ENCODE results near the gene CINP. TPM values are rescaled to one million over a fixed set of nuclear protein-coding genes. Genes with fewer than 3 reads are reported as not detected.
A peak's percentile ranks its signal among the peaks of the same experiment; 100 is the strongest.

CINP gene
- total RNA-seq, 1 donor from 2014 or later, result 42.5 TPM

DNA sequence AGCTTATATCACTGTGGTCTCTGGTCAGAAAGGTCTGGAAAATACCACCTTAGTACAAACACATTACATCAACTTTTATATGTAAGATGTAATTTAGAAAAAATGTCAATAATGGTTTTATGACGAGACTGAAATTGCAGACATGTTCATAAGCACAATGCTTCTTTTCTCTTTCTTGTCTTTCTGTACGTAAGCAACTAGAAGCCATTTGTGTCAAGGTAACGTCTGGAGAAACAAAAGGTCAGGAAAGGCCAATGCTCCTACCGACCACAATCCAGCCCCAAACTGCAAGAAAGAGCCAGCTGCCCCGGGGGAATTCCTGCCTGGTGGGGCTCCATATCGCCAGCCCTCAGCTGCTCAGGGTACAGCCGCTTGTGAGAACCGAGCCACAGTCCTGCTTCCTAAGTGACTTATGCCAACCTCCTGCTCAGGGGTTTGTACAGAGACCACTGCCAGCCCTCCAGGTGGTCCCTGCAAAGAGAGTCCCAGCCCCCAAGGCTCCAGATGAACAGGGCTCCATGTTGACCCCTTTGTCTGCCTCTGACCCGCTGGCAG lies 36.8 kb downstream of the CINP start:
- H3K36me3 Mint-ChIP-seq (ENCODE audit: low read depth), result peaks cover 3% of the 10 kb centered on the region
- no peaks in the 10 kb centered on the region for H3K27me3 Mint-ChIP-seq (ENCODE audit: insufficient read depth)
- no peak for DNase-seq (ENCODE audit: low spot score)
- peaks cover 2% of the 10 kb centered on the region for H3K4me1 Mint-ChIP-seq (ENCODE audit: low read depth)
- H3K27ac Mint-ChIP-seq, result no peak overlapping the region
- no peaks in the 10 kb centered on the region for H3K9me3 Mint-ChIP-seq
- intact Hi-C loops (cut with micrococcal nuclease), result no loop called here
- no peak overlapping the region for H3K4me3 Mint-ChIP-seq

DNA sequence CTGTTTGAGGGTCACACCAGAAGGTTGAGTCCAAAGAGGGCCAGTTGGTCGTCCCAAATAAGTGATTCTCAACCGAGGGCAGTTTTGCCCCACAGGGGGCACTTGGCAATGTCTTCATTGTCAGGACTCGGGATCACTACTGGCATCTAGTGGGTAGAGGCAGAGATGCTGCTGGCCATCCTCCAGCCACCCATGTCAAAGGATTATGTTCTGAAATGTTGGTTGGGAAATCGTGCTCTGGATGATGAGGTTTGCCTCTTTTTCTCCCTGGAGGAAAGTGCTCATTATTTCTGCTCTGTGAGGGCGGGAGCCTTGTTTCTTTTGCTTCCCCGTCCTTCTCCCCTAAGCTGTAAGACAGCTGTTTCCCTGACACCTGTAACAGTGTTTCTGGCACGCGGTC lies 39.6 kb downstream of the CINP start:
- H3K4me1 Mint-ChIP-seq (ENCODE audit: low read depth), result peaks cover 21% of the 10 kb centered on the region
- no peak overlapping the region for H3K27ac Mint-ChIP-seq
- H3K36me3 Mint-ChIP-seq (ENCODE audit: low read depth), result peaks cover 3% of the 10 kb centered on the region
- intact Hi-C loops (cut with micrococcal nuclease), result no loop called here
- no peak for DNase-seq (ENCODE audit: low spot score)
- H3K9me3 Mint-ChIP-seq, result no peaks in the 10 kb centered on the region
- no peaks in the 10 kb centered on the region for H3K27me3 Mint-ChIP-seq (ENCODE audit: insufficient read depth)
- H3K4me3 Mint-ChIP-seq, result no peak overlapping the region

DNA sequence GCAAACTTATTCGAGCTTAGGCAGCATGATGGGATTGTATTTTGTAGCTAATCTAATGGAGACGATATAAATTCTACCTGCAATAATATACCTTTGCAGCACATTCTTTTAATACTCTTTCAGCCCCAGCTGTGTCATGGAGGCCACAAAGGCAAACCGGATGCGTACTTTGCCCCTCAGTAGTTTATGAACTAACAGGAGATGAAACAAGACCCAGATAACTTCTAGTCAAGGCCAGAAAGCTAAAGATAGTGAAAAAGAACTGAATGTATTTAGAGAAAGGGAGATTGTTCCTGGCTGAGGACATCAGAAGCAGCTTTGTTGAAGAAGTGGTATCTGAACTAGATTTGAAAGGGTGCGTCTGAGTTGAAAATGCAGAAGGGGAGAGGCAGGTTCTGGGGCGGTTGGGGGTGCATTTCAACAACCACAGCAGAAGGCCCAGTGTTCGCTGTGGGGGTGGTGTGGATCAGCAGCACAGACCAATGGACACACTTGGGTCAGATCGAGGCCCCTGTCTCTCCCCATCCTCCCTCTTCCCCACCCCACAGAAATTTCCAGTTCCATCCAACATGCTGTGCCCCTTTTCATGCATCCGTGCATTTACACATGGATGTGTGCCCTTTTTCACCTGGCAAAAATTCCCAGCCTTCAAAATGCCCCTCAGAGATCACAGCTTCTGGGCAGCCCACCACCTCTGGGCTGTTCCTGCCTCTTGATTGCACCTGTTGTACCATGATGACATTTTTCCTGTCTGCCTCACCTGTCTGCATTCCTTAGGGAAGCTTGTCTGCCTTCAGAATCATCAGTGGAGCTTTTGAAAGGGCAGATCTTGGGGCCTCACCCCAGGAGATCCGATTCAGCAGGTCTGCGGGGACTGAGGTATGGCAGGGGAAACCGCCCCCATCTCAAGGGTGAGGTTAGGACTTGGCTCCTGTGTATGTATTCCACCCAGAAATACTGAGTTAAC lies 41.0 kb downstream of the CINP start:
- Mint-ChIP-seq H3K27me3 (ENCODE audit: insufficient read depth) (peaks cover 2% of the 10 kb centered on the region), H3K27ac (no peak overlapping the region)
- intact Hi-C loops (cut with micrococcal nuclease), result no loop called here

DNA sequence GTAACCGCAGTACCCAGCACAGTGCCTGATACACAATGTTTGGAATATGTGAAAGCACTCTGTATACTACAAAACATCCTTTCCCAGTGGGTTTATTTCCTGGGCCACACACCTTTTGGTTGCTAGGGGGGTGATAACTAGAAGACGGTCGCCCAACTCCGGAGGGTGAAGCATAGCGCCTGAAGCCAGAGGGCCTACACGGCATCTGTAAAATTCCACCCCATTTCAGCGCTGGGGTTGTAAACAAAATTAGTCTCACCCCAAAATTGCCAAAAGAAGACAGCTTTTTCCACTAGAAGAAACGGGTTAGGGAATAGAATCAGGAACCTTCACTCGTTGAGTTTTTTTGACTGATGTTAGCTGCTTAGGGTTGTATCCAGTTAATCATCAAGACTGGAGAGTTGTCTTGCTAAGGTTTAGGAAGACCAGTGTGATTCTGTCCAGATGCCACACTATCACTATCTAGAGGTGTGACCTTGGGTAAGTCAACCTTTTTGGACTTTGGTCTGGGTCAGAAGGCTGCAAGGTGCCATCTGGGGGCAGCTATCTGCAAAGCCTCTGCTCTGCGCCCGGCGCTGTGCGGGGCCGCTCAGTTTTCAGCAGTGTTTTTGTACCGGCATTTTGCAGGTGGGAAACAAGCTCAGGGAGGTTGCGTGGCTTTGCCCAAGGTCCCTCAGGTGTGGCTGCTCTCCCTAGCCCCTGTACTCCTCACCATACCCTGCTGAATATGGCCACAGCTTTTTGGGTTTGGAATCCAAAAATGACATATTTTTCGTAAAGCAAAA lies 41.8 kb downstream of the CINP start:
- no peaks in the 10 kb centered on the region for H3K9me3 Mint-ChIP-seq
- DNase-seq (ENCODE audit: low spot score), result no peak
- peaks cover 38% of the 10 kb centered on the region for H3K4me1 Mint-ChIP-seq (ENCODE audit: low read depth)
- intact Hi-C loops (cut with micrococcal nuclease), result loop anchor here (1.0 kb wide), 1 partner anchor 41 kb away; the partner anchor contains the start of genes CINP and TECPR2
- peaks cover 3% of the 10 kb centered on the region for H3K27me3 Mint-ChIP-seq (ENCODE audit: insufficient read depth)
- H3K36me3 Mint-ChIP-seq (ENCODE audit: low read depth), result no peaks in the 10 kb centered on the region
- H3K27ac Mint-ChIP-seq, result no peak overlapping the region
- H3K4me3 Mint-ChIP-seq, result peak overlapping the region; percentile 91

More for the DNA sequence above, 41.0 kb downstream of the CINP start:
- Mint-ChIP-seq H3K4me1 (ENCODE audit: low read depth) (peaks cover 35% of the 10 kb centered on the region), H3K36me3 (ENCODE audit: low read depth) (peaks cover 3% of the 10 kb centered on the region), H3K9me3 (no peaks in the 10 kb centered on the region), H3K4me3 (peak overlapping the region; percentile 91)
- no peak for DNase-seq (ENCODE audit: low spot score)

DNA sequence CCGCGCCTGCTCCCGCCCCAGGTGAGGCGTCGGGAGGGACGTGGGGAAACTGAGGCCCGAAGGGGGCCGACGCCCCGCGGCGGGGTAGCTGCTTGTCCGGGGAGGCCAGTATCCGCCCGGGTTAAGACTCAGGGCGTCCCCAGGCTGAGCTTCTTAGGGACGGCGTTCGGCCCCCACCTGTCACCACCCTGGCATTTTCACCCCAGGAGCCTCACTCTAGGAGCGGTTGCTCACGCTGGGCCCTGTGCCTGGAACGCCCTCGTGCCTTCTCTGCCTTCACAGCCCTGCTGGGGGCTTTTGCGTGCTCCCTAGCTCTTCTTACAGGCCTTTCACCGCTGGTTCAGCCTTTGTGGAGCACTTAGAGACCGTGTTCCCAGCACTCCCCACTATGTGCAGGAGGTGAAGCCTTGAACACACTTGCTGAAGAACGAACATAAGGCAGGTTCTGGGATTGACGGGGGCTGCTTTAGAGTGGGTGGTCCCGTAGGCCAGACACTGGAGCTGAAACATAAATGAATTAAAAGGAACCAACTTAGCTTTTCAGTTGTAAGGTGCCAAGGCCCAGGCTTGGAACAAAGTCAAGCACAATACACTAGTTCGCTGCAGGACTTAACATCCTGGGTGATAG lies 42.5 kb downstream of the CINP start:
- peaks cover 40% of the 10 kb centered on the region for H3K4me1 Mint-ChIP-seq (ENCODE audit: low read depth)
- no peaks in the 10 kb centered on the region for H3K36me3 Mint-ChIP-seq (ENCODE audit: low read depth)

DNA sequence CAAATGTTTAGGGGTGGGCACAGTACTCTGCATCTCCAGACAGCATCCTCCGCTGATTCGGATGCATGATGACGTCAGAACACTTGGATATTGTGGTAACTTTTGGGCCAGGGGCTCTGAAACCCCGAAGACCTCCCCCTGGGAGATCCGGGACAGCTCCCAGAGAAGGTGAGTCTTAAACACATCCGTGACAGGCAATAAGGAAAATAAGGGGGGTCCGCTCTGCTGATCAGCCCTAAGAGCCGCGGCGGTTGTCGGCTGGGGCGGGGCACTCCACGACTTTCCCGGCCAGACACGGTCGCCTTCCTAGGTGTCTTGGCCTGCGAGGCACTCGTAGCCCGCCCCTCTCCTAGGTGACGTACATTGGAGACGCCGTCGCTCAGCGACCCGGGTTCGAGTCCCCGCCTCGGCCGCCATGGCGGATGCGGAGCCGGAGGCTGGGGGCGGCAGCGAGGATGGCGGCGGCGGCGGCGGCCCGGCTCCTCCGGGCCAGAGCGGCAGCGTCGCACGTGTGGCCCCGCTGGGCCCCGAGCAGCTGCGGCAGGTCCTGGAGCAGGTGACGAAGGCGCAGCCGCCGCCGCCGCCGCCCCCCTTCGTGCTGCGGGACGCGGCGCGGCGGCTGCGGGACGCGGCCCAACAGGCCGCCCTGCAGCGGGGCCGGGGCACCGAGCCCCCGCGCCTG lies 43.2 kb downstream of the CINP start, which contains the start of gene ZNF839:
ZNF839 (plus strand) TSS at position 396 of the 682 bp plus-strand sequence; CDS start at position 416, 20 bp downstream.
- DNase-seq (ENCODE audit: low spot score), result peak; percentile 91
- Mint-ChIP-seq H3K27ac (peak within 1 kb of the TSS; percentile 95), H3K9me3 (no peaks in the 10 kb centered on the region), H3K4me3 (peak within 1 kb of the TSS; percentile 94), H3K27me3 (ENCODE audit: insufficient read depth) (peaks cover 3% of the 10 kb centered on the region), H3K36me3 (ENCODE audit: low read depth) (no peaks in the 10 kb centered on the region), H3K4me1 (ENCODE audit: low read depth) (peaks cover 46% of the 10 kb centered on the region)
- intact Hi-C loops (cut with micrococcal nuclease), result loop anchor here (1.0 to 10.0 kb wide), 8 partner anchors 15 to 612 kb away; partner anchors contain the start of genes CINP, MOK, PPP2R5C and RCOR1

More for the DNA sequence above, 42.5 kb downstream of the CINP start:
- Mint-ChIP-seq H3K27ac (peak overlapping the region; percentile 92), H3K27me3 (ENCODE audit: insufficient read depth) (peaks cover 3% of the 10 kb centered on the region), H3K9me3 (no peaks in the 10 kb centered on the region), H3K4me3 (peak overlapping the region; percentile 91)
- DNase-seq (ENCODE audit: low spot score), result peak; percentile 23
- intact Hi-C loops (cut with micrococcal nuclease), result loop anchor here (1.0 kb wide), 1 partner anchor 42 kb away; the partner anchor contains the start of genes CINP and TECPR2

DNA sequence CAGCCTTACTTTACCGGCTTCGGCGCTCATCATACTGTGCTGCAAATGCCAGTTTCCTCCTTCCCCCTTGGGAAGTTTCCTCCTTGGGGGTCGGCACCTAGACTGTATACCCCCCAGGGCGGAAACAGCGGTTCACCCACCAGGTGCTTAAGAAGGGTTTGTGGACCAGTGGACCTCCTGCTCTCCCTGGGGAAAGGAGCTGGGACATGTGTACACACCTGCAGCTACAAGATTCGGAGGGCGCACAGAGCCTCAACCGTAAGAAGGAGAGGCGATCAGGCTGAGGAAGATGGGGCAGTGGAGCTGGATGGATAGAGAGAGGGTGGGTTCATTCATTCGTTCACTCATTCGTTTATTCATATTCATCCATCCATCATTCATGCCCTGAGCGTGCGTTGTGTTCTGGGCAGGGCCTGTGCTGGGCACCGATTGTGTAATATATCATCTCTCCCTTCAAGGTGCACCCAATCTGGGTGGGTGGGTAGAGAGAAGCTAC lies 43.9 kb downstream of the CINP start:
- Mint-ChIP-seq H3K36me3 (ENCODE audit: low read depth) (no peaks in the 10 kb centered on the region), H3K4me1 (ENCODE audit: low read depth) (peaks cover 53% of the 10 kb centered on the region), H3K4me3 (peak overlapping the region; percentile 94), H3K9me3 (no peaks in the 10 kb centered on the region), H3K27ac (peak overlapping the region; percentile 95), H3K27me3 (ENCODE audit: insufficient read depth) (peaks cover 3% of the 10 kb centered on the region)
- no peak for DNase-seq (ENCODE audit: low spot score)
- intact Hi-C loops (cut with micrococcal nuclease), result loop anchor here (1.0 to 10.0 kb wide), 7 partner anchors 14 to 612 kb away; partner anchors contain the start of genes MOK, PPP2R5C and RCOR1

DNA sequence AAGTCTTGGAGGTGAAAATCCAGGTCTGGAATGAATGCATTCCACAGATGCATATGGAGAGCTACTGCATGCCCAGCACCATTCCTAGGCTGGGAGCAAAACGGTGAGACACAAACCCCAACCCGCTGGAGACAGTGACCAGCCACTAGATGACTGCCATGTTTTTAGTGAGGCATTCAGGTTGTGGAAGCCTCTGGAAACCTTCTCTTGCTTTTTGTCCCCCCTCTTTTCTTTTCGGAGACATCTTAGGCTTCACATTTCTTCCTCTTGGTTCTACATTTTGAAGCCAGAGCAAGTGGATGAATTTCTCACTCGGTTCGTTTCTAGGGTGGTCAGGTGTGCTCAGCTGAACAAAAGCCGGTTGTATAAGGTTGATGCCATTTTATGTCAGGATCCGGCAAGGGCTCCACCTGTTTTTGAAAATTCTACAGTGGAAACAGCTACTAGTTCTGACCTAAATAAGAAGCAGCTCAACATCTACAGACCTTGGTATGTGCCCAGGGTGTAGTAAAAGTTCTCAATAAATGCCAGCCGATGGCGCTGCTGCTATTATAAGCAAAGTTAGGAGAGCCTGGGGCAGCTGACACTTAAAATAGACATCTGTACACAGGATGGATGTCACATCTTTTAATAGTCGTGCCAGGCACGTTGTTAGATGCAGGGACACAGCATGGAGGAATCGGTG lies 45.0 kb downstream of the CINP start:
- Mint-ChIP-seq H3K9me3 (no peaks in the 10 kb centered on the region), H3K4me1 (ENCODE audit: low read depth) (peaks cover 56% of the 10 kb centered on the region), H3K4me3 (peak overlapping the region; percentile 94), H3K27me3 (ENCODE audit: insufficient read depth) (peaks cover 3% of the 10 kb centered on the region), H3K36me3 (ENCODE audit: low read depth) (no peaks in the 10 kb centered on the region), H3K27ac (peak overlapping the region; percentile 92)
- intact Hi-C loops (cut with micrococcal nuclease), result loop anchor here (2.0 to 10.0 kb wide), 6 partner anchors 13 to 610 kb away; partner anchors contain the start of genes MOK, PPP2R5C and RCOR1
- no peak for DNase-seq (ENCODE audit: low spot score)

DNA sequence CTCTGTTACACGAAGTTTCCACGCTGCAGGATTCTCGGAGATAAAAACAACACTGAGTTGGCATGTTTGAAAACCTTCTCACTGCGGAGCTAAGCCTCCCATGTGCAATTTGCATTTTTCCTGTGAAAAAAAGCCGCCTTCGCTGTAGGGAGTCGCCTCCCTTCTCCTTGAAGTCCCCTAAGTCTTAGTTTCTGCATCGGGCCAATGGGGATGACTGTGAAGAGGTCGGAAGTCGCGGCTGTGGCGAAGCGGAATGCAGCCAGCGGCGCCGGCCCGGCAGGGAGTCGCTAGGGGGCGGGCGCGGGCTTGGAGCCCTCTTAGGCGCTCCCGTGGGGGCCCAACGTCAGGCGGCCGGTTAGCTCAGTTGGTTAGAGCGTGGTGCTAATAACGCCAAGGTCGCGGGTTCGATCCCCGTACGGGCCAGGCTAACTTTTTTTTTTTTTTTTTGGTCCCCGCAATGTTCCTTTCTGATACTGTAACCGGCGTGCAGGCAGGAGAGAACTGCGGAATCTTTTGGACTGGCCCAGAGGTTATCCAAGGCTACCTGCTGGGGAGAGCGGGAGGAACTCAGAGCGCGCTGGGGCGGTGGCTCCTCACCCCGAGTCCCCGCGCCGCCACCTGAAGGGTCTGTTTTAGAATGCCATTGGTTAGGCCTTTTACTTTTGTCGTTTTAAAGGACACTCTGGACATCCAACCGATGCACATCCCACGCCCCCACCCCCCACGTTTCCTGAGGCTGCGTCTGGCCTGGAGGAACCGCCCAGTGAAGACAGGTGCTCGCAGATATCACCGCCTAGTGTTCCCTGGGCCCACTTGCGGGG lies 45.7 kb downstream of the CINP start:
- Mint-ChIP-seq H3K9me3 (no peaks in the 10 kb centered on the region), H3K4me1 (ENCODE audit: low read depth) (peaks cover 56% of the 10 kb centered on the region), H3K36me3 (ENCODE audit: low read depth) (no peaks in the 10 kb centered on the region), H3K27ac (peak overlapping the region; percentile 92), H3K27me3 (ENCODE audit: insufficient read depth) (peaks cover 3% of the 10 kb centered on the region), H3K4me3 (peak overlapping the region; percentile 94)
- peak; percentile 94 for DNase-seq (ENCODE audit: low spot score)
- intact Hi-C loops (cut with micrococcal nuclease), result loop anchor here (5.0 to 10.0 kb wide), 4 partner anchors 275 to 610 kb away; partner anchors contain the start of genes PPP2R5C and RCOR1

DNA sequence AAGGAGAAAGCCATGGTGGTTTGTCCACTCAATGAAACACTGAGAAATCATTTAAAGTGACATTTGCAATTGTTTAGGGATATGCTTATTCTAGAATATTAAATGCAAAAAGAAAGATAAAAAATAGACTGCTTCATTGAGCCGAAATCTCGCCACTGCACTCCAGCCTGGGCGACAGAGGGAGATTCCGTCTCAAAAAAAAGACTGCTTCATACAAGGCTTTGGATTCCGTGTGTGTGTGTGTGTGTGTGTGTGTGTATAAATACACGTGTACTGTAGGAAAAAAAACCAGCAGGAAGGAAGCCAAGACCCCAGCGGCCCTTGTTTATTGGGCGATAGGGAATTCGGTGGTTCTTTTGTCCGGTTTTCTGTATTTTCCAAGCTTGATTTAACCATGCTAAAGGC lies 46.4 kb downstream of the CINP start:
- peaks cover 56% of the 10 kb centered on the region for H3K4me1 Mint-ChIP-seq (ENCODE audit: low read depth)
- intact Hi-C loops (cut with micrococcal nuclease), result loop anchor here (5.0 to 10.0 kb wide), 4 partner anchors 276 to 609 kb away; partner anchors contain the start of genes PPP2R5C and RCOR1
- no peaks in the 10 kb centered on the region for H3K9me3 Mint-ChIP-seq
- peaks cover 3% of the 10 kb centered on the region for H3K27me3 Mint-ChIP-seq (ENCODE audit: insufficient read depth)
- peak overlapping the region; percentile 92 for H3K27ac Mint-ChIP-seq
- no peaks in the 10 kb centered on the region for H3K36me3 Mint-ChIP-seq (ENCODE audit: low read depth)
- peak; percentile 22 for DNase-seq (ENCODE audit: low spot score)
- peak overlapping the region; percentile 94 for H3K4me3 Mint-ChIP-seq

Data from activated T-helper 1 cell treated with anti-CD3 and anti-CD28 coated beads, Interleukin-12 subunit alpha, Interleukin-12 subunit beta, Interleukin-2, Interleukin-4 antibody, amounts not matched to agents 30 ng/mL and 10 ng/mL and 1 ng/mL, durations not matched to agents 14 hours and 24 hours and 36 hours (primary cell).